Central memory CD8-positive, alpha-beta T cell (primary cell): Measurements from ENCODE around the gene ADGB.
"Not testable (repeated sequence)": the region's sequence is repeated elsewhere in the genome, so short reads cannot be mapped to it uniquely, and the experiment has no call there.

Experiments used
- ATAC-seq: fragments of 150-1000 bp; cut with Tn5 transposase; replicated peaks from 2 replicates; pipeline ENCODE4 v1.10.0; 2022; ENCODE audit warnings: mild to moderate bottlenecking, moderate FRiP score, moderate number of reproducible peaks; ENCODE audit not compliant: poor library complexity, severe bottlenecking; ENCODE audit errors: extremely low read depth
- DNase-seq, 2 donors: peaks; one replicate each; pipeline ENCODE4 v3.0.0; 2021; ENCODE audit warnings: low spot score in 2 of 2
- H3K27ac Mint-ChIP-seq: one replicate; pipeline ENCODE4 v1.8.0; 2022; ENCODE audit warnings: low read depth, mild to moderate bottlenecking, moderate library complexity, mixed read lengths
- H3K27me3 Mint-ChIP-seq: one replicate; pipeline ENCODE4 v1.8.0; 2022; ENCODE audit warnings: mixed read lengths
- H3K36me3 Mint-ChIP-seq: one replicate; pipeline ENCODE4 v1.8.0; 2022; ENCODE audit warnings: mild to moderate bottlenecking, moderate library complexity, mixed read lengths; ENCODE audit not compliant: insufficient read depth
- H3K4me1 Mint-ChIP-seq: one replicate; pipeline ENCODE4 v1.8.0; 2022; ENCODE audit warnings: mixed read lengths
- H3K4me3 Mint-ChIP-seq: one replicate; pipeline ENCODE4 v1.8.0; 2022; ENCODE audit warnings: mild to moderate bottlenecking, moderate library complexity, mixed read lengths
- H3K9me3 Mint-ChIP-seq: one replicate; pipeline ENCODE4 v1.8.0; 2022; ENCODE audit warnings: mixed read lengths

ADGB gene

DNA sequence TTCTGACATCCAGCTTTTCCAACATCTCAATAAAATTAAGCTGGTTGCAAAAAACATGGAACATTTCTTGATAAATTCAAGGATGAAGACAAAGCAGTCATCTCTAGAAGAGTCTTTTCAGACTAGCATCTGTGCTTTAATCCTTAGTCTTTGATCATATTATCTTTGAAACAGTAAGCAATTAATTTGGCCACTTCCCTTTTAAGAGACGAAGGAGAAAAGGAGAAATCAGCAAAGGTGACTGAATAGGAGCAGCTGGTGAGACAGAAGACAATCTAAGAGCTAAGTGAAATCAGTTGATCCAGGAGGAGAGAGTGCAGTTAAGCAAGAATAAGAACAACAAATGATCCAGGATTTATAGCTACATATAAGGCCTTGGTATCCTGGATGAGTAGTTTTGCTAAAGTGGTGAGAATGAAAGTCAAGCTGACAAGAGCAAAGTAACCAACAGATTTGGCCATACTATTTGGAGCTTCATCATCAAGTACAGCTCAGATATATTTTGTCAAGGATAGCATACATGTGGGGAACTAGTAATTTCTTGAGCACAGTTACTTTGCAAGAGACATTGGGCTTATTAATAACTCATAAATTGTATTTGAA is 215.5 kb downstream of the ADGB start:
- Mint-ChIP-seq H3K9me3 (no peaks in the 10 kb centered on the region), H3K4me3 (no peak overlapping the region), H3K27me3 (peaks cover 9% of the 10 kb centered on the region), H3K4me1 (no peaks in the 10 kb centered on the region), H3K27ac (no peak overlapping the region), H3K36me3 (no peaks in the 10 kb centered on the region)
- no peak for DNase-seq
- ATAC-seq: no peak

DNA sequence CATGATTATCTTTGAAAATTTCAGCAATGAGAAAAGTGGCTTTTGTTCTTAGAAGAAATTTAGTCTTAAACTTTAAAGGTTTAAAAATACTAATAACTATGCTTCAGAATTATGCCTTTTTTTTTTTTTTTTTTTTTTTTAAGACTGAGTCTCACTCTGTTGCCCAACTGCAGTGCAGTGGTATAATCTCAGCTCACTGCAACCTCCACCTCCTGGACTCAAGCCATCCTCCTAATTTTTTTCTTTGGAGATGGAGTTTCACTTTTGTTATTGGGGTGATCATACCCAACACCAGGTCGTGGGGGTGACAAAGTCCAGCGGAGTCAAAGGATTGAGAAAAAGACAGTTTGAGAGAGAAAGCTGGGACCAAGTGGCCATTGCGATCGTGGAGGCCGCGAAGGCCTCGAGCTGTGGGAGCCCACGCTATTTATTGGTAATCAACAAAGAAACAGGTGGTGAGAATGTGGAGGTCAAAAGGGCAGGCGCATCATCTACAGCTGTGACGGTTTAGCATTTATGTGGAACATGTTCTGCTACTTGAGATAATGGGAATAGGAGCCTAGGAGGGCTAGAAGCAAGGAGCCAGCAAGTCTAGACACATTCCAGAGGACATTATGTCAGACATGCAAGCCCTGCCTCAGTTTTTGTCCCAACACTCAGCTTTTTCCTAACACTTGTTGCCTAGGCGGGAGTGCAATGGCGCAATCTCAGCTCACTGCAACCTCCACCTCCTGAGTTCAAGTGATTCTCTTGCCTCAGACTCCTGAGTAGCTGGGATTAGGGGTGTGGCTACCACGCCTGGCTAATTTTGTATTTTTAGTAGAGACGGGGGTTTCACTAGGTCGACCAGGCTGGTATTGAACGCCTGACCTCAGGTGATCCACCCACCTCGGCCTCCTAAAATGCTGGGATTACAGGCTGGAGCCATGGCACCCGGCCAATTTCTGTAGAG is 217.0 kb downstream of the ADGB start:
- ATAC-seq, H3K4me3 Mint-ChIP-seq, H3K4me1 Mint-ChIP-seq, DNase-seq, H3K36me3 Mint-ChIP-seq, H3K27ac Mint-ChIP-seq, H3K9me3 Mint-ChIP-seq: not testable (repeated sequence)
- H3K27me3 Mint-ChIP-seq: peaks cover 17% of the 10 kb centered on the region

DNA sequence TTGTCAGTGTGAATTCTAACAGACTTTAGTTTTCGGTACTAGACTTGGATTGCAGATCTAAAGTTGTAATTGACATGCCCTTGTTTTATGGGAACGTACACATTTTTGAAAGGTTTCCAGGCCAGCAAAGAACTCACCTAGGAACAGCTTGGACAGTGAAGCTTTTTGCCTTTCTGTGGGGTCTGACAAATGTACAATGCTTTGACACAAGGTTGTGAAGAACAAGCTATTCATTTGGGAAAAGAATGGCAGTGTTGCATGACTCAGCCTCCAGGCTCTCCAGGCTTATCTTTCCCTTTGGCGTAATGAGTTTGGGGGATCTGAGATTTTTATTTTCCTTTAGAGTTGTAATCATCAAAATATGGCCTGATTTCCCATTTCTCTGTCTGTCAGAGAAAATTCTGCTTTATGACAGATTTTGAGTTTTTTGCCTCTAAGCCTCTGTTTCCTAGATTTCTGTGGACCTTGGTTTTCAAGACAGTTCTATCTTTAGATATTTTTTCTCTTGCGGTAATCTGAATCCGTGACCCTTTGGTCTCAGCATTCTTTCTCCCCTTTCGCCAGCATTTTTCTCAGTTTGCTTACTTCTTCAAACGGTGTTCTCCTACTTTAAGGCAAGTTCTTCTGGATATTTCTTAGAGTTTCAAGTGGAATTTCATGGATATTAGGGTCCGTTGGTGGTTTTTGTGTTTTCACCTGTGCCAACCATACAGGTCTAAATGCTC is 221.0 kb downstream of the ADGB start:
- Mint-ChIP-seq H3K36me3 (no peaks in the 10 kb centered on the region), H3K4me3 (no peak overlapping the region), H3K27me3 (peaks cover 9% of the 10 kb centered on the region), H3K4me1 (no peaks in the 10 kb centered on the region), H3K27ac (no peak overlapping the region), H3K9me3 (no peaks in the 10 kb centered on the region)
- ATAC-seq (no peak), DNase-seq (no peak)

DNA sequence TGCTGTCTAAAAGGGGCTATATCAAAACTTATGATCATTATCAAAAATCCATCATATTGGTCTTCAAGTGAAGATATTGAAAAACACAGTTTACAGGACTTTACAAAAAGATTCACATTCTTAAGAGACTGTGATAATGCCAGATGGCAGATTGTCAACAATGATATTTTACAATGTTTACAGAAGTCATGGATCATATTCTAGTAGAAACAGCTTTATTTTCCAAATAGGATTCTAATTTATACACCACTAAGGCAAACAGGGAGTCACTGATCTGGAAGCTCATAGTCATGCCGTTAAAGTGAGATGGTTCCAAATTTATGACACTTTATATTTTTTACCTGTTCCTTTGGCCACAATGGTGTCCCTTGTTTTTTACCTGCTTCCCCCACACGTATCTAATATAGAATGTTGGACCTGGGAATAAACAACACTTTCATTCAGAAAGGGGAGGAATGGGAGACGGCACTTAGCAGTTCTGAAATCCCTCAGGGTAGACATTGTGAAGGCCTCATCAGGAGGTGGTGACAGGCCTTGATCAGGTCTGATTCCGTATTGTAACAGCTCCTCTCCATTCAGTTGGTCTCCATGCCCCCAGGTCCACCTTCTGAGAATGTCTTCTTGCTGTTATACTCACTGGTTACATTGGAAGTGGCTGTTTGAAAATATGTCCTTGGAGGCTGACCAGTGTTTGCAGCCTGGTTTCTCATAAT is 228.6 kb downstream of the ADGB start:
- H3K4me1 Mint-ChIP-seq: no peaks in the 10 kb centered on the region
- DNase-seq (no peak), ATAC-seq (no peak)
- peaks cover 20% of the 10 kb centered on the region for H3K27me3 Mint-ChIP-seq
- no peak overlapping the region for H3K27ac Mint-ChIP-seq
- no peak overlapping the region for H3K4me3 Mint-ChIP-seq
- H3K9me3 Mint-ChIP-seq: no peaks in the 10 kb centered on the region
- peaks cover 1% of the 10 kb centered on the region for H3K36me3 Mint-ChIP-seq

DNA sequence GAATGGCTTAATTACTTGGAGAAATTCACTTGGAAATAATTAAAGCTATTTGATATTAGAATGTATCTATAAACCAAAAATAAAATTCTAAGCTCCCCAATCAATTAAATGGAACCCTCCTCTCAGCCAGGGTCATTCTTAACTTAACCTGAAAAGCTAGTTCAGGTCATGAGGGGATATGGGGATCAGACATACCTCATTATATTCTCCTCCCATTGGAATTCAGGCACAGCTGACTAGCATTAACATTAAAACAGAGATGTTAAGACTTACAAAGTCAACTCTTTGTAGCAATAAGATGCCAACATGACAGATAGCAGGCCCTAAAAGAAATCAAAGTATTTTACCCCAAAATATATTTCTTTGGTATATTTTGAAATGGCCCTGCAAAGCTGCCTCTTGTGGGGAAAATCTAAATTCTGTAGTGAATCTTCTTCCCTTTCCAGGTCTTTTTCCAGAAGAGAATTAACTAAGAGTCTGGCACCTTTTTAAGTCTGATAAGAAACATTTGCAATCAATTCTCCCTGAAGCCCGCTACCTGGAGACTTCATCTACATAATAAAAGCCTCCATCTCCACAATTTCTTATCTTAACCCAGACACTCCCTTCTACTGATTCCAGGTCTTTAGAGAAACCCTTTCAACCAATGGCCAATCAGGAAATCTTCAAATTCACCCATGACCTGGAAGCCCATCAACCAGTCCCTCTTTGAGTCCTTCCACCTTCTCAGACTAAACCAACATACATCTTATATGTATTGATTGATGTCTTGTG is 231.2 kb downstream of the ADGB start:
- peaks cover 31% of the 10 kb centered on the region for H3K27me3 Mint-ChIP-seq
- DNase-seq (no peak), ATAC-seq (no peak)
- H3K9me3 Mint-ChIP-seq: no peaks in the 10 kb centered on the region
- no peak overlapping the region for H3K27ac Mint-ChIP-seq
- H3K36me3 Mint-ChIP-seq: peaks cover 1% of the 10 kb centered on the region
- H3K4me1 Mint-ChIP-seq: no peaks in the 10 kb centered on the region
- no peak overlapping the region for H3K4me3 Mint-ChIP-seq

DNA sequence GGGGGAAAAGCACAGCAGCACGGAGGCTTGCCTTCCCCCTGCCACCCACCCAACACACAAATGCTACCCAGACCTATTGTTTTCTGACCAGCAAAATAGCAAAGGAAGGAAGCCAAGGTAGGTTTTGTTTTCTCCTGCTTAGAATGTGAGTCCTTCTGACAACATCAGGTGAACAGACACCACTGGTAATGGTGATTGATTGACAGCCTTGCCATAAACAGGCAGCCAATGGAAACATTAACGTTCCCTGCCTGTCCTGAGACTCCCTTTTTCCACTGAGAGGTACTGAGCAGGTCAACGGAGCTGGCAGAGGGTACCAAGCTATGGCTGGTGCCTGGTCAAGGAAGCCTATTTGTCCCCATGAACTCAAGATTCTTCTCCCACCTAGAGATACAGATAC is 234.4 kb downstream of the ADGB start:
- no peaks in the 10 kb centered on the region for H3K9me3 Mint-ChIP-seq
- no peaks in the 10 kb centered on the region for H3K4me1 Mint-ChIP-seq
- no peak overlapping the region for H3K27ac Mint-ChIP-seq
- no peak overlapping the region for H3K4me3 Mint-ChIP-seq
- peaks cover 31% of the 10 kb centered on the region for H3K27me3 Mint-ChIP-seq
- ATAC-seq (no peak), DNase-seq (no peak)
- peaks cover 1% of the 10 kb centered on the region for H3K36me3 Mint-ChIP-seq

DNA sequence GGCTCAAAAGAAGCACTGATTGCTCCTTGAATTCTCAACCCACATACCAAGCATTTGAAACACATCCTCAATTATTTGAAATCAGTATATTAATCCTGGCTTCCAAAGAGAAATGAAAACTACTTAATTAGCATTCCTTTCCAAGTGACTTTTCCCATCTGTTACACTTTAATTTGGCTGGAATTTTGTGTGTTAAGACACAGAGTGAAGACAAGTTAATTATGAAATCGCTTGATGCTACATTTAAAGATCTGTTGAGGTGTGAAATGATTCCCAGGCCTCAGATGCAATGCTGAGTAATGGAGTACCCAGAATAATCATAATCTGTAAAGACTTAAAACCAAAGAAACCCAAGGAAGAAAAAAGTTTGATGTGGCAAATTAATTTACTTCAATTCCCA is 241.4 kb downstream of the ADGB start:
- H3K27ac Mint-ChIP-seq: no peak overlapping the region
- DNase-seq: no peak
- no peaks in the 10 kb centered on the region for H3K36me3 Mint-ChIP-seq
- no peak overlapping the region for H3K4me3 Mint-ChIP-seq
- H3K9me3 Mint-ChIP-seq: no peaks in the 10 kb centered on the region
- H3K27me3 Mint-ChIP-seq: no peaks in the 10 kb centered on the region
- no peak for ATAC-seq
- no peaks in the 10 kb centered on the region for H3K4me1 Mint-ChIP-seq

DNA sequence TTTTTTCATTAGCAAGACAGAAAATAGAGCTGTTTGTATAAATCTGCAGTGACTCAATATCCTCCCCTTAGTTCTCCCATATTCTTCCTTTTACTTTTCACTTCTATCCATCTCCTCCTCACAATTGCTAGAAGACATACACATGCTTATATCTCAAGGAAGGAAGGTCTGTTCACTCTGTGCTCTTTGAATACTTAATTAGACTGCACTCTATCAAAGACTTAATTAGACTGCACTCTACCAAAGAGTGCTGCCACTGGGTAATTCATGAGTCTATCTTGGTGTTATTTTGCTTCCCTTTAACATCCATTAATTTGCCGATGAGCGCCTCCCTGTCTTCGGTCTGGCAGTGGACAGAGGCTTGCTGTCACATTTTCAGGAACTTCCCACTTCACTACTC is 241.9 kb downstream of the ADGB start:
- Mint-ChIP-seq H3K27ac (no peak overlapping the region), H3K4me3 (no peak overlapping the region), H3K9me3 (no peaks in the 10 kb centered on the region), H3K36me3 (no peaks in the 10 kb centered on the region), H3K27me3 (no peaks in the 10 kb centered on the region), H3K4me1 (no peaks in the 10 kb centered on the region)
- ATAC-seq (no peak), DNase-seq (no peak)

DNA sequence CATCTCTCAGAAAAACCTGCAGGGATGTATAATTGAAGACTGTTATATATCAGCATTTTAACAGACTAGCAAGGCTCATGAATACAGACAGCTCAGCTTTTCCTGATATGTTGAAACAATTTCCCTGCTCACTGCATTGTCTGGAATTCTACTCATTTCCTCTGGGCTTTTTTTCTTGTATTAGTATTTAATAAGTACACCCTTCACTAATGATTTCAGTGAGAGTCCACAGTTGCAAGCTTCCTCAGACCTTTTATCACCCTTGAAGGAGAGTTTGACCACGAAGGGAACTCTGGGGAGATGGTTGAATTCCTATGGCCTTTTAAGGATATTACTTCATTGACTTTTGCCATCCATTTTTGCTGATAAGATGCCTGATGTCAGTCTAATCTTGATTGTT is 248.7 kb downstream of the ADGB start:
- no peaks in the 10 kb centered on the region for H3K36me3 Mint-ChIP-seq
- H3K27ac Mint-ChIP-seq: no peak overlapping the region
- no peak overlapping the region for H3K4me3 Mint-ChIP-seq
- peaks cover 20% of the 10 kb centered on the region for H3K27me3 Mint-ChIP-seq
- no peaks in the 10 kb centered on the region for H3K4me1 Mint-ChIP-seq
- no peak for ATAC-seq
- H3K9me3 Mint-ChIP-seq: no peaks in the 10 kb centered on the region
- no peak for DNase-seq

DNA sequence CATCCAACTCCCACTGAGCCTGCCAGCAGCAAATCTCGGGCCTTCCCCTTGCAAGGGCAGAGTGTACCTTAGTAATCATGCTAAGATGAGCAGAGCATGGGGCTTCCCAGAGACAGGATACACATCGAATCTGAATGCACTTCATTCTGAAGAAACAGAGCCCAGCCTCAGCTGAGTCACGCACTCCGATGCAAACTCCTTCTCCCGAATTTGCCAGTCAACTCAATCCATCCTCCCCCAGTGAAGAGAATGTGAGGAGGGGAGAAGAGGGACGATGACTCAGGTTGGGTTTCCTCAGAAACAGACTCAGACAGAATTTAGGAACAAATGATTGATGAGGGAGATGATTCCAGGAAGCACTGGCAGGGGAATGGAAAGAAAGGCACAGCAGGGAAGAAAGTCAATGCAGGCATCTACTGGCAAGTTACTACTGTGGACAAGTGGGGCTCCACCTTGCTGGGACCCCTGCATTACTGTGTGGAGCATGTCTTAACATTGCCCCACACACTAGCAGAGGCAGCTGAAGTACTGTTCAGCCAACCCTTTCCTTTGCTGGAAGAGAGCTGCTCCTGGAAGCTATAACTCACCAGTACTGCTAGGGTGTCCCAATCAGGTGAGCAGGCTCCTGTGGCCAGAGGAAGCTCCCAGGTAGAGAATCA is 251.6 kb downstream of the ADGB start:
- H3K27me3 Mint-ChIP-seq: peaks cover 20% of the 10 kb centered on the region
- no peak overlapping the region for H3K27ac Mint-ChIP-seq
- ATAC-seq (no peak), DNase-seq (no peak)
- H3K36me3 Mint-ChIP-seq: no peaks in the 10 kb centered on the region
- no peak overlapping the region for H3K4me3 Mint-ChIP-seq
- no peaks in the 10 kb centered on the region for H3K9me3 Mint-ChIP-seq
- H3K4me1 Mint-ChIP-seq: no peaks in the 10 kb centered on the region

DNA sequence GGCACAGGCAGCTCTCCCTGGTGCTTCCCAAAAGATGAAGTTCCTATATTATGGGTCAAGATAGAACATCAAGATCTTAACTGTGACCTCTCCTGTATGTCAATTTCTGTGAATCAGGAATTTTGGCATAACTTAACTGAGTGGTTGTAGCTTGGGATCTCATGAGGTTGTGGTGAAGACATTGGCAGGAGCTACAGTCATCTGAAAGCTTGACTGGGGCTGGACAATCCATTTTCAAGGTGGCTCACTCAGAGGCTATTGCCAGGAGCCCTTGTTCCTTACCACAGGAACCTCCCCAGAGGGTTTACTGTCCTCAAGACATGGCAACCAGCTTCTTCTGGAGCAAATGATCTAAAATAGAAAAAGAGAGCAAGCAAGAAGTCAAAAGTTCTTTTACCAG is 252.2 kb downstream of the ADGB start:
- H3K9me3 Mint-ChIP-seq: no peaks in the 10 kb centered on the region
- ATAC-seq (no peak), DNase-seq (no peak)
- no peak overlapping the region for H3K27ac Mint-ChIP-seq
- H3K27me3 Mint-ChIP-seq: peaks cover 20% of the 10 kb centered on the region
- no peaks in the 10 kb centered on the region for H3K36me3 Mint-ChIP-seq
- H3K4me3 Mint-ChIP-seq: no peak overlapping the region
- H3K4me1 Mint-ChIP-seq: no peaks in the 10 kb centered on the region
